GM21786 (cell line): ENCODE data around the gene TMEM260.

Experiments
- ATAC-seq: cut with Tn5 transposase; IDR thresholded peaks from one replicate; pipeline ENCODE4 v1.9.1; 2021; ENCODE audit not compliant: unreplicated experiment

TMEM260 gene

GRCh38 chr14:56579345-56580220 is at the start of gene TMEM260:
TMEM260 (plus strand) TSS chr14:56579798; CDS start chr14:56579915, 117 bp downstream.
- peak; percentile 90 for ATAC-seq

GRCh38 chr14:56532546-56532945 is 47.1 kb upstream of the TMEM260 start:
- ATAC-seq = no peak

- no peak for ATAC-seq
Observed at GRCh38 chr14:56534656-56535055, 44.9 kb upstream of the TMEM260 start.

- ATAC-seq = no peak
Observed at GRCh38 chr14:56539862-56540261, 39.7 kb upstream of the TMEM260 start.

GRCh38 chr14:56543436-56543835 is 36.2 kb upstream of the TMEM260 start:
- ATAC-seq = no peak

GRCh38 chr14:56549721-56550120 is 29.9 kb upstream of the TMEM260 start:
- no peak for ATAC-seq

GRCh38 chr14:56552615-56553014 is 27.0 kb upstream of the TMEM260 start:
- ATAC-seq = no peak

GRCh38 chr14:56554301-56554700 is 25.3 kb upstream of the TMEM260 start:
- no peak for ATAC-seq

GRCh38 chr14:56555921-56556570 is 23.6 kb upstream of the TMEM260 start:
- no peak for ATAC-seq

GRCh38 chr14:56559182-56559581 is 20.4 kb upstream of the TMEM260 start:
- no peak for ATAC-seq

GRCh38 chr14:56561606-56562005 is 18.0 kb upstream of the TMEM260 start:
- no peak for ATAC-seq

GRCh38 chr14:56562883-56563282 is 16.7 kb upstream of the TMEM260 start:
- ATAC-seq = no peak

- no peak for ATAC-seq
Observed at GRCh38 chr14:56569174-56569573, 10.4 kb upstream of the TMEM260 start.

- no peak for ATAC-seq
Observed at GRCh38 chr14:56570295-56570694, 9.3 kb upstream of the TMEM260 start.

- no peak for ATAC-seq
Observed at GRCh38 chr14:56580221-56580711, 668 bp downstream of the TMEM260 start.

GRCh38 chr14:56581041-56581727 is 1.6 kb downstream of the TMEM260 start:
- ATAC-seq = no peak

GRCh38 chr14:56585461-56586084 is 6.0 kb downstream of the TMEM260 start:
- no peak for ATAC-seq

- no peak for ATAC-seq
Observed at GRCh38 chr14:56587701-56588100, 8.1 kb downstream of the TMEM260 start.

GRCh38 chr14:56590535-56590960 is 10.9 kb downstream of the TMEM260 start:
- no peak for ATAC-seq

- no peak for ATAC-seq
Observed at GRCh38 chr14:56592746-56593544, 13.3 kb downstream of the TMEM260 start.
